ENCODE data around the gene TSPAN17. TPM values are rescaled to one million over a fixed set of nuclear protein-coding genes. Genes with fewer than 3 reads are reported as not detected.

Gene TSPAN17
- total and polyA plus RNA-seq, 9 of the 15 experiments (the other 6 are each of a cell fraction or from before 2014, with no cell fraction given), result 0.73 to 58.3 (median 34.5) TPM

GRCh38 chr5:176611435-176611834 is 35.8 kb upstream of the TSPAN17 start (continued):
- TF ChIP-seq MED1 (CRISPR knock-in tag; IDR thresholded peaks at IDR 0.05; ENCODE audit: borderline replicate concordance) (no peak), NR0B1 (IDR thresholded peaks at IDR 0.05; ENCODE audit: partially characterized antibody) (no peak), AFF1 (IDR thresholded peaks at IDR 0.05; ENCODE audit: low read depth in 1 of 2, partially characterized antibody in 2 of 2) (peak in 1 of 2 experiments; percentile 90), NFIC (IDR thresholded peaks at IDR 0.05) (peak; percentile 30; the same call in 1 of the 2 replicates), MECOM (CRISPR knock-in tag; IDR thresholded peaks at IDR 0.05) (no peak), ETS1 (conservative IDR thresholded peaks at IDR 0.05; ENCODE audit: control insufficient read depth, low read depth, low read length) (peak; percentile 83; the same call in 1 of the 2 replicates), ZFX (CRISPR knock-in tag; IDR thresholded peaks at IDR 0.05) (no peak), NCOA6 (IDR thresholded peaks at IDR 0.05) (peak; percentile 56; the same call in 1 of the 2 replicates), DLX4 (CRISPR knock-in tag; IDR thresholded peaks at IDR 0.05) (no peak), CREB1 (IDR thresholded peaks at IDR 0.05) (0 out of 2 replicates have a peak, but pooled peaks have one; percentile 19), CREB1 (CRISPR knock-in tag; IDR thresholded peaks at IDR 0.05) (peak; percentile 47; the same call in 1 of the 2 replicates)
